NB4 (cell line): Measurements from ENCODE around the gene LGI4.

Experiments
- CTCF ChIP-seq: IDR thresholded peaks from one replicate; pipeline ENCODE4 v1.5.1; 2012; ENCODE audit warnings: low read depth, low read length
- MAX ChIP-seq: IDR thresholded peaks from 2 replicates; pipeline ENCODE4 v1.6.1; 2011; ENCODE audit warnings: low read depth, low read length
- MYC ChIP-seq: IDR thresholded peaks from 2 replicates; pipeline ENCODE4 v1.6.1; 2011; ENCODE audit warnings: low read depth, low read length
- POLR2A ChIP-seq: IDR thresholded peaks from 2 replicates; pipeline ENCODE4 v1.6.1; 2011; ENCODE audit warnings: mild to moderate bottlenecking; ENCODE audit not compliant: insufficient read length; ENCODE audit errors: extremely low read depth

DNA sequence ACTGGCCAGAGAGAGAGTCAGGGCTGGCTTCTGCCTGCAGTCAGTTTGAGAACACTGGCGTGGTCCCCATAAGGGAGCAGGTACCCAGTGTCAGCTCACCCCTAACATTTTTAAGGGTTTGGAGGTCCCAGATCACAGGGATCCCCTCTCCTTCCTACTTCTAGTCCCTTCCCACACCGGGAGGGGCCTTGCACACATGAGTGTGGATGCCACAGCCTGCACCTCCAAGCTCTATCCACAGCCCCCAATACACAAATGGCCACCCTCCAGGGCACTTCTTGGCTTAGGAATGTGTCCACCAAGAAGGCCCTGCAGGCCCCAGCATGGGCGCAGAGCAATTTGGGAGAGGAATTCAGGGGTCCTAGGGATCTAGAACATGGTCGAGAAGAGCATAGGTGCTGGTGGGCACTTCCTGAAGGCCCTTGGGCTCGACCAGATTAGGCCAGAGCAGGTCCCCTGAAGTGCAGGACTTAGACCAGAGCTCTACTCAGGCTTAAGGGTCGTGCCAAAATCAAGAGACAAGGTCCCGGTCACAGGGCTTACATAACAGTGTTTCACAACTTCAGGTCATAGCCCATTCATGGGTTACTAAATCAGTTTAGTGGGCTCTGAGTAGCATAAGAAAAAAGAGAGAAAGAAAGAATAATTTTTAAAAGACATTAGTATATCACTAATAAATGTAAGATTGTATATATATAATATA is 35.7 kb upstream of the LGI4 start:
- TF ChIP-seq CTCF (no peak), MYC (no peak), POLR2A (no peak), MAX (no peak)
